HG02981 (cell line): ENCODE results near the gene ATP6V0E1.
"Not testable (repeated sequence)": the region's sequence is repeated elsewhere in the genome, so short reads cannot be mapped to it uniquely, and the experiment has no call there.

Experiments
- ATAC-seq: cut with Tn5 transposase; IDR thresholded peaks from one replicate; pipeline ENCODE4 v1.9.1; 2021; ENCODE audit warnings: mild to moderate bottlenecking, moderate library complexity; ENCODE audit not compliant: unreplicated experiment

The ATP6V0E1 gene

DNA sequence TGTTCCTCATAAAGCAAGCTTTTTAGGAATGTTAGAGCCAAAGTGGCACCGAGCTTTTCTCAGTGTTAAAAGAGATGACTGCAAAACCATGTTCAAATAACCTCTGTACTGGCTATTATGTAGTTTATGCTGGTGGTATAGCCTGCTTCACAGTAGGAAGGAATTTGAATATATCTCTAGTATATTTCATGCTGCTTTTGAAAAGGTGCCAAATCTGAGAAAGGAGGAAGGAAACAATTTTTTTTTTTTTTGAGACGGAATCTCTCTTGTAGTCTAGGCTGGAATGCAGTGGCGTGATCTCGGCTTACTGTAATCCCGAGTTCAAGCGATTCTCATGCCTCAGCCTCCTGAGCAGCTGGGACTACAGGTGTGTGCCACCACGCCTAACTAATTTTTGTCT is 86.1 kb downstream of the ATP6V0E1 start:
- no peak for ATAC-seq

GRCh38 chr5:173075137-173075843 is 91.7 kb downstream of the ATP6V0E1 start:
- ATAC-seq: no peak

GRCh38 chr5:173075970-173076369 is 92.4 kb downstream of the ATP6V0E1 start:
- ATAC-seq: no peak

- ATAC-seq: not testable (repeated sequence)
Observed at GRCh38 chr5:173076471-173076870, 92.9 kb downstream of the ATP6V0E1 start.

GRCh38 chr5:173078878-173079277 is 95.3 kb downstream of the ATP6V0E1 start:
- no peak for ATAC-seq
